ENCODE data around the gene CAMTA1. TPM values are rescaled to one million over a fixed set of nuclear protein-coding genes. Genes with fewer than 3 reads are reported as not detected.

Gene CAMTA1
- total and polyA plus RNA-seq, 12 donors: 123 to 265 (median 142) TPM

DNA sequence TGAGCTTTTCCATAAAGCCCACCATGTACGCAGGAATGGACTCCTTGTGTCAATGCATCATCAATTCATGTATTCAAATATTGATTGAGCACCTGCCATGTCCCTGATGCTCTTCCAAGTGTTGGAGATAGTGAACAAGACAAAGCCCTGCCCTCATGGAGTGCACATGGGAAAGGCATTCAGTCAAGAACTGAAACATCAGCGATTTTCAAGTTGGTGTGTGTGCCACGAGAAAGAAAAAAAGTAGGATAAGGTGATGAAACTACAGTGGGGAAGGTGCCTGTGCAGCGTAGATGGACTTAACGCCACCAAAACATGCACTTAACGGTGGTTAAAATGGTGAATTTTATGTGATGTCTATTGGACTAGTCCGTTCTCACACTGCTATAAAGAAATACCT lies 553.2 kb downstream of the CAMTA1 start:
- 94 to 95% methylated on average over 7 of the region's 7 CpGs for WGBS, 2 donors
- H3K27ac ChIP-seq: no peak overlapping the region
- TF ChIP-seq, protein P1, sequence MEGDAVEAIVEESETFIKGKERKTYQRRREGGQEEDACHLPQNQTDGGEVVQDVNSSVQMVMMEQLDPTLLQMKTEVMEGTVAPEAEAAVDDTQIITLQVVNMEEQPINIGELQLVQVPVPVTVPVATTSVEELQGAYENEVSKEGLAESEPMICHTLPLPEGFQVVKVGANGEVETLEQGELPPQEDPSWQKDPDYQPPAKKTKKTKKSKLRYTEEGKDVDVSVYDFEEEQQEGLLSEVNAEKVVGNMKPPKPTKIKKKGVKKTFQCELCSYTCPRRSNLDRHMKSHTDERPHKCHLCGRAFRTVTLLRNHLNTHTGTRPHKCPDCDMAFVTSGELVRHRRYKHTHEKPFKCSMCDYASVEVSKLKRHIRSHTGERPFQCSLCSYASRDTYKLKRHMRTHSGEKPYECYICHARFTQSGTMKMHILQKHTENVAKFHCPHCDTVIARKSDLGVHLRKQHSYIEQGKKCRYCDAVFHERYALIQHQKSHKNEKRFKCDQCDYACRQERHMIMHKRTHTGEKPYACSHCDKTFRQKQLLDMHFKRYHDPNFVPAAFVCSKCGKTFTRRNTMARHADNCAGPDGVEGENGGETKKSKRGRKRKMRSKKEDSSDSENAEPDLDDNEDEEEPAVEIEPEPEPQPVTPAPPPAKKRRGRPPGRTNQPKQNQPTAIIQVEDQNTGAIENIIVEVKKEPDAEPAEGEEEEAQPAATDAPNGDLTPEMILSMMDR (IDR thresholded peaks at IDR 0.05): no peak
- H3K9me3 ChIP-seq: no peaks in the 10 kb centered on the region
- no peaks in the 10 kb centered on the region for H3K27me3 ChIP-seq
- H3K36me3 ChIP-seq: no peaks in the 10 kb centered on the region
- DNase-seq (no peak), ATAC-seq (no peak)
- H3K4me1 ChIP-seq: peaks cover 0 to 21% (median 8%) of the 10 kb centered on the region in 9 donors
- intact Hi-C loops (cut with DNase I): no loop called here
- no peak overlapping the region for H3K4me3 ChIP-seq

DNA sequence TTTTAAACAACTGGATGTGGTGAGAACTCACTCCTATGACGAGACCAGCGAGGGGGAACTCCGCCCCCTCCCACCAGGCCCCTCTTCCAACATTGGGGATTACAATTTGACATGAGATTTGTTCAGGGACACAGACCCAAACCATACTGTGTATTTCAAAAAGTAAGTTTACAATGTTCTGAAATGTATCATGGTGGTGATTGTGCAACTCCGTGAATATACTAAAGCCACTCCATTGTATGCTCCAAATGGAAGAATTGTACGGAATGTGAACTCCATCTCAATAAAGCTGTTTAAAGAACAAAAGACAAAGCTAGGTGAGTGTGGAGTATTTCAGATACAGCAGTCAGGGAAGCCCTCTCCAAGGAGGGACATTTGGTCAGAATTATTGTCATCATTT lies 553.8 kb downstream of the CAMTA1 start:
- intact Hi-C loops (cut with DNase I): no loop called here
- no peaks in the 10 kb centered on the region for H3K36me3 ChIP-seq
- H3K9me3 ChIP-seq: no peaks in the 10 kb centered on the region
- no peaks in the 10 kb centered on the region for H3K27me3 ChIP-seq
- 91 to 97% methylated on average over 5 of the region's 5 CpGs for WGBS, 2 donors
- DNase-seq (no peak), ATAC-seq (no peak)
- no peak overlapping the region for H3K27ac ChIP-seq
- no peak overlapping the region for H3K4me3 ChIP-seq
- H3K4me1 ChIP-seq: peaks cover 0 to 20% (median 7%) of the 10 kb centered on the region in 9 donors
- TF ChIP-seq, protein P1 (IDR thresholded peaks at IDR 0.05): no peak

GRCh38 chr1:7339953-7340352 lies 554.7 kb downstream of the CAMTA1 start:
- Histone ChIP-seq H3K27ac (no peak overlapping the region), H3K36me3 (no peaks in the 10 kb centered on the region), H3K4me1 (peaks cover 0 to 12% (median 5%) of the 10 kb centered on the region in 9 donors), H3K9me3 (no peaks in the 10 kb centered on the region), H3K4me3 (no peak overlapping the region), H3K27me3 (no peaks in the 10 kb centered on the region)
- DNase-seq (no peak), ATAC-seq (no peak)
- TF ChIP-seq, protein P1 (IDR thresholded peaks at IDR 0.05): no peak
- WGBS, 2 donors: 63 to 77% methylated on average over 2 of the region's 2 CpGs
- intact Hi-C loops (cut with DNase I): no loop called here

DNA sequence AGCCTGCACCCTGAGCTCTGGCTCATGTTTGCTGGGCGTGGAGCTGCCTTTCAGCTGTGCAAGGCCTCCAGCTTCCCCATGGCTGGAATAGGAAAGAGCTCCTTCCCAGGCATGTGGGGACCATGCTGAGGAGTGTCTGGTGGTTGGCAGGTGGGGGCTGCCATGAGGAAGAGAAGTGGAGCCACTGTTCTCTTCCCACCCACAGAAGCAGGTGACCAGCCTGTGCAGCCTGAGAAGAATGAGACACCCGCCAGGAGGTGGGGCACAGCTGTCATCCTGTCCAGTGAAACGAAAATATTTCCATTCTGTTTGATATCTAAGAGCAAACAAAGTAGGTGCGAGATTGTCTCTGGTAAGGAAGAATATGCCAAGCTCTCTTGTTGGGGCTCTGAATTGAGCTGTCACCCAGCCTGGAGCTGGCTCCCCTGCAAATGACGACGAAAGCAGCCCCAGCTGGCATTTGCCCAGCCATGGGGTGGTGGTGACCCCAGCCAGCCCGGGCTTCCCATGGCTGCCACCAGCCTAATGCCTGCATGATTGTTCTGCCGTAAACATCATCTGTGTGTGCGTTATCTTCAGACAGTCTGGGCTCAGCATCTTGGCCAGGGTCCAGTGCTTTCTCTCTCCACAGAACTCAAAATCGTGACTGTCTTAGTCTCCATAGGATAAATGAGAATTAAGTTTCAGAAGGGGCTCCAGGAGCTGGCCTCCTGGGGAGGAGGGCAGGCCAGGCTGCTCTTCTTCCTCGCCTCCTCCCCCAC lies 556.1 kb downstream of the CAMTA1 start:
- H3K36me3 ChIP-seq: no peaks in the 10 kb centered on the region
- H3K4me3 ChIP-seq: no peak overlapping the region
- WGBS, 2 donors: 25 to 34% methylated on average over 11 of the region's 11 CpGs
- H3K4me1 ChIP-seq: peaks cover 0 to 13% (median 5%) of the 10 kb centered on the region in 9 donors
- peak in 7 of 8 donors; percentile 23 to 85 (median 74) for ATAC-seq
- TF ChIP-seq, protein P1 (IDR thresholded peaks at IDR 0.05): peak in 1 of 9 donors; percentile 15
- intact Hi-C loops (cut with DNase I): no loop called here
- H3K27ac ChIP-seq: peak overlapping the region in 2 of 10 donors; percentile 2 to 15
- no peaks in the 10 kb centered on the region for H3K27me3 ChIP-seq
- DNase-seq: peak in 1 of 2 donors; percentile 21
- no peaks in the 10 kb centered on the region for H3K9me3 ChIP-seq
